GM21528 (cell line): ENCODE data around the gene LCE1A.

Experiments used
- ATAC-seq: cut with Tn5 transposase; IDR thresholded peaks from one replicate; pipeline ENCODE4 v1.9.1; 2021; ENCODE audit warnings: mild to moderate bottlenecking, moderate library complexity; ENCODE audit not compliant: unreplicated experiment, low FRiP score

Gene LCE1A, protein sequence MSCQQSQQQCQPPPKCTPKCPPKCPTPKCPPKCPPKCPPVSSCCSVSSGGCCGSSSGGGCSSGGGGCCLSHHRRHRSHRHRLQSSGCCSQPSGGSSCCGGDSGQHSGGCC

DNA sequence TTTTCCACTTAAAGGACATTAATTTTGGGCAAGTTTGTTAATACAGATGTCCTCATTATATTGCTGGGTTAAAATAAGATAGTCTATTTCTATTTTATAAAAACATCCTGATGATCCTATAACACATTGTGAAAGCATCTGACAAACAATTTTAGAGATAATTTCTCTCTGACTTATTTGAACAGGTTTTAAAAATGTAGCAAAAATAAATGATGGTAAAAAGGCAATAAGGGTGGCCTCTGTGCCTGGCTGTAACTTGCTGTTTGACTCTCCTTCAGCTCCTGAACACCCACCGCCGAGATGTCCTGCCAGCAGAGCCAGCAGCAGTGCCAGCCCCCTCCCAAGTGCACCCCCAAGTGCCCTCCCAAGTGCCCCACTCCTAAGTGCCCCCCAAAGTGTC lies at the start of gene LCE1A:
LCE1A (plus strand) TSS at position 301 of the 400 bp plus-strand sequence; CDS start at position 301, 0 bp downstream.
- ATAC-seq = no peak

DNA sequence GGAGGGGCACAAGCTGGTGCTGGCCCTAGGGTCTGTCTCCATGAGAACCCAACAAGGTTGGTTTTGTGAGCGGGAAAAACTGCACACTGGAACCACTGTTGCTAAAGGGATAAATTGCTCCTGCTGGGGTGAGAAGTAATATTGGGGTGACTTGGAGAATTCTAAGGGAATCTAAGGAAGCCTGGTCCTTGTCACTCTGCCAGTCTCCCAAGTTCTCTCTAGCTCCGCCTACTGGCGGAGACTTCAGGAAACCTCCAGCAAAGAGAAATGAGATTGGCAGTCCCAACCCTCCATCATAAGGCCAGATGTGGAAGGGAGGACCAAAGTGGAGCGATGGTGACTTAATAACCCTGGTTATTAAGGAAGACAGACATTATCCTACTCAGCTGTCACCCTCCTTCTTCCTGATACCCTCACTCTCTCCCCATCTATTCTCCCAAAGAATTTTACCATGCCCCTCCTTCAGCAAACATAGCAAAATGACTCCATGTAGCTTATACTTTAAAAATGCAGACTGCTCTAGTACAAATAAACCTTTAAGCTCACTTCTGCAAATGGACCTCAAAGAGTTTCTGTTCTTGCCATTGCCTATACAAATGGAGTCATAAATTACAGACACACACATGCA lies 49.6 kb upstream of the LCE1A start:
- ATAC-seq = no peak

DNA sequence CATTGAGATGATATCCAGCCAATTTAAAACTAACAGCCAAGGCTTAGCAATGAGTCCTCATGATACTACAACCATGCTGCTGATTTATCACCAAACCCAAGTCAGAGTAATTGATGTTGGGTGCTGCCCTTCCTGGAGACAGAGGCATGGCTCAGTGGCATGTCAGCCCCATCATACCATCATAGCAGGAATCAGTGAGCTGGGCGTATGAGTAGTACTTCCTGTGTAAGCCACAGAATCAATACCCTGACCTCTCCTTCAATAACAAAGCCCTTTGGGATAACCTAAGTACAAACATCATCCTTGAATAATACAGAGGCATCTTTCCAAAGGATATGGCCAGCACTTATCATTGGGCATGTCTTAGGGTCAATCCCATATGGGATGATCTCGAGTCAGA lies 44.2 kb upstream of the LCE1A start:
- no peak for ATAC-seq

DNA sequence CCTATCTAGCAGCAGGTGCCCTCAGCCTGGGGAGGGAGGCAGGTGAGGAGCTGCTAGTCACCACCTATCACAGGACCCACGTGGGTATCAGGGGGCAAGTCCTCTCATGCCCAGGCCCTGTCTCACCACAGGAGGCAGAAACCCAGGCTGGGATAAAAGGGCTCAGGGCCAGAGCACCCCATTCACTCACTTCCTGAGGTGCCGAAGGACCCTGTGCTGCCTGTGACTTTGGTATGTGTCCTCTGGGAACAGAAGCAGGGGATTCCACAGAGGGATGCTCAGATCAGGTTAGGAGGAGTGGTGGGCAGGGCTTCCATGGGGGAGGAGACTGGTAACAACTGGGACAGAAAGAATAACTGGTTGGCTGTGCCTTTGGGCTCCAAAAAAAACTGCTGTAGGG lies 41.2 kb upstream of the LCE1A start, which contains the start of gene LCE1E:
LCE1E (plus strand) TSS at position 181 of the 400 bp plus-strand sequence. CDS start 1,043 bp downstream, outside the sequence.
- ATAC-seq = no peak

DNA sequence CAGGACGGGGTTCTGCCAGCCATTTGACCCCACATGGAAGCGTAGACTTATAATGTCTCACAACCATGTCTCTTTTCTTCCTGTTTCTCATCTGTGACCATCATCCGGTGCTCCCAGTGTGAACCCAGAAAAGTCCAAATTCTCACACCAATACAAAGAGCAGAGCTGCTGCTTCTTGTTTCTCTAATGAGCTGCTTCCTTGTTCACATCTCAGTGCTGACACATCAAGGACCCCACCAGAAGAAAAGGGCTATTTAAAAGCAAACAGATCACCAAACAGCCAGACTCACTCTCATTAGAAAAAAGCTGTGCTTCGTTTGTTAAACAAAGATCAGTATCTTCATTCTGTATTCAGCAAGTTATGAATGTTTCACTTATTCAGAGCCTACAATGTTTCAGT lies 31.6 kb upstream of the LCE1A start:
- no peak for ATAC-seq

DNA sequence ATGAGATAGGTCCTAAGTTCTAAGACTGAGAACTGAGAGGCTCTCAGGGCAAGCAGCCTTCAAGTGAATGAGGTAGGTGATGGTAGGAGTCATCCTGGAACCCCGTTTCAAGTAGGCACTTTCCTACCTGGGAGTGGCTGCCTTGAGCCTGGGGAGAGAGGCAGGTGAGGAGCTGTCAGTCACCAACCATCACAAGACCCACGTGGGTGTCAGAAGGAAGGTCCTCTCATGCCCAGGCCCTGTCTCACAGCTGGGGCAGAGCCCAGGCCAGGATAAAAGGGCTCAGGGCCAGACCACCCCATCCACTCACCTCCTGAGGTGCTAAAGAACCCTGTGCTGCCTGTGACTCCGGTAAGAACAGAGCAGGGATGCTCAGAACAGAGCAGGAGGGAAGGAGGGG lies 30.9 kb upstream of the LCE1A start, which contains the start of gene LCE1D:
LCE1D (plus strand) TSS at position 301 of the 400 bp plus-strand sequence. CDS start 1,074 bp downstream, outside the sequence.
- ATAC-seq = no peak

DNA sequence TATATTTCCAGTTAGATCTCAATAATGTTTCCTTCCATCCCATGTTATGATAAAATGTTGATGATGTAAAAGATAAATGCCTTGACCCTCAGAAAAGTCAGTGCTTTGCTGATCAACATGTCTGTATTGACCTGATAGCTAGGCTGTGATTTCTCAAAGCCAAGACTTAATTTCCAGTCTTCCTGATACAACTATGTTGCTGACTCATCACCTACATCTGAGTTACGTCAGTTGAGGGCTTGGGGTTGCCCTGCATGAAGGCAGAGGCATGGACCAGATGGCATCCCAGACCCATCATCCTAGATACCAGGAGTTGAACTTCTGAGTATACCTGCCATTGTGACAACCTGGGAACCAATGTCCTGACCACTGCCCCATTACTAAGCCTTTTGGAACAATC lies 25.9 kb upstream of the LCE1A start:
- no peak for ATAC-seq

DNA sequence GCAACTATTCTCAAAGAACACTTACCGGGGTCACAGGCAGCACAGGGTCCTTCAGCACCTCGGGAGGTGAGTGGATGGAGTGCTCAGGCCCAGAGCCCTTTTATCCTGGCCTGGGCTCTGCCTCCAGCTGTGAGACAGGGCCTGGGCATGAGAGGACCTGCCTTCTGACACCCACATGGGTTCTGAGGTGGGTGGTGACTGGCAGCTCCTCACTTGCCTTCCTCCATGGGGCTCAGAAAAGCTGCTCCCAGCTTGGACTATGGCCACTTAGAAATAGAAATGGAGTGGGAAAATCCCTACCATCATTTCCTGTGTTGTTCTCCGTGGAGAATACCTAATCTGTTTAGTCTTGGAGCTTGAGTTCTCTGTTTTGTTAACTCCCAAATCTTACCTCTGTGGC lies 20.7 kb upstream of the LCE1A start, which contains the start of gene LCE1C:
LCE1C (minus strand) TSS at position 76 of the 400 bp plus-strand sequence. CDS start 1,173 bp downstream, outside the sequence.
- no peak for ATAC-seq

DNA sequence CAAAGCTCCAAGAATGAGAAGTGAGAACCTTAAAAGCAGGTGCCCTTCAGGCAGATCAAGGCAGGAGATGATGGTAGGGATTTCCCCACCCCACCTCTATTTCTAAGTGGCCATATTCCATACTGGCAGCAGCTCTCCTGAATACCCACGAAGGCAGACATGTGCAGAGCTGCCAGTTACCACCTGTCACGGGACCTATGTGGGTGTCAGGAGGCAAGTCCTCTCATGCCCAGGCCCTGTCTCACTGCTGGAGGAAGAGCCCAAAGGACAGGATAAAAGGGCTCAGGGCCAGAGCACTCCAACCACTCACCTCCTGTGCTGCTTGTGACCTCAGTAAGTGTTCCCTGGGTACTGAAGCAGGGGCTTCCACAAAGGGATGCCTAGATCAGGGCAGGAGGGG lies 16.2 kb upstream of the LCE1A start:
- no peak for ATAC-seq

DNA sequence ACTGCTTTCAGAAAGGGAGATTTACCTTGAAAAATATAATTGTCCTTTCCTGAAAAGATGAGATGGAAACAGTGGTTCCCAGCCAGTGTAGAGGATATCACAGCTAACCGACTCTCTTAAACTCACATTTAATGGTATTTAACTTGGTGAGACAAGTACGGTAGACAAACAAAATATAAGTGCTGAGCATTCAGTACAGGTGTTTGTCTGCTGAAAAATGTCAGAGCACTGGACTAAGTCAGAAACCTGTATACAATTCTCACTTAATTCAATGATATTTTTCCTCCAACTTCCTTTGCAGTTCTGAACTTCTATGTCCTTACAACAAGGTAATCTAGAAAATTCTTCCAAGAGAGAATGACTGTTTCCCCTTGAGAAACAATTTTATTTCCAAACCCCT lies 15.6 kb upstream of the LCE1A start, which contains the start of gene LCE1B:
LCE1B (plus strand) TSS at position 301 of the 400 bp plus-strand sequence. CDS start 476 bp downstream, outside the sequence.
- ATAC-seq = no peak

DNA sequence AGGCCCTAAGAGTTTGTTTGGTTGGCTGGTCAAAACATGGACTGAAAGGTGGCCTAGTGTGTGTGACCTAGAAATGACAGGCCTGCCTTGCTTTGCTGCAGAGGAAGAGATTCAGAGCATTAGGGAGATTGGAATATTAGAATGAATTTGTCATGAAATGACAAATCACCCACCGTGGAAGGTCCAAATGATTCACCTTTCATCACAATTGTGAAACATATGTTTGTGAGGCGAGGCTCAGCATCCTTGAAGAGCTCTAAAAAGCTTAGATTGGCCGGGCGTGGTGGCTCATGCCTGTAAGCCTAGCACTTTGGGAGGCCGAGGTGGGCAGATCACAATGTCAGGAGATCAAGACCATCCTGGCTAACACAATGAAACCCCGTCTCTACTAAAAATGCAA lies 10.0 kb upstream of the LCE1A start:
- no peak for ATAC-seq

DNA sequence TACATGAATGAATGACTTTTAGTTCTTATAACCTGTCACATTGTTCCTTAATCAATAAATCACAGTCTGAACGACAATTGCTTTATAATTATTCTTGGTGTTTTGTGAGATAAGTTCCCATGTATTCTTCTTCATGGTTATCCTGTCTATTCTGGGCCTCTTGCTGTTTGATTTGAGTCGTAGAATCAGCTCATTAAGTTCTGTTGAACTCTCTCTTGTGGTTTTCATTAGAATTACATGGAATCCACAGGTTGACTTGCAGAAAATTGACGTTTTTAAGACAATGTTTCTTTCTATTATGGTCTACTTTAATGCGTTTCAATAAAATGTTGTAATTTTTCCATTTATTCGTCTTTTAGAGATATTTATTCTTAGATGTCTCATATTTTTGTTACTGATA lies 4.0 kb upstream of the LCE1A start:
- no peak for ATAC-seq

DNA sequence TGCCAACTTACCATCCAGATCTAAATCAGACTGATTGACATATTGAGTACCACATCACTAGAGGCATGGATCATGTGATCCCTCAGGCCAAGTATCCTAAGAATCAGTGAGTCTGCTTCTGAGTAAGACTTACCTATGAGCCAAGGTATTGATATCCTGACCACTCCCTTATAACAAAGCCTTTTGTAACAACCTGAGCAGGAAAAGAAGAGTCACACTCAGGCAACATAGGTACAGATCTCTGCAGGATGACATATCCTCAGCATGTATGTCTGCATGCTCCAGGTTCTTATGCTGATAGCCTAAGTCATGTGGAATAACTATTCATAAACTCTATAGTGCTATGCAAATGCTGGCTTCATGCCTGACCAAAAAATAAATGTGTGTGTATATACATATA lies 2.3 kb upstream of the LCE1A start:
- ATAC-seq = no peak

DNA sequence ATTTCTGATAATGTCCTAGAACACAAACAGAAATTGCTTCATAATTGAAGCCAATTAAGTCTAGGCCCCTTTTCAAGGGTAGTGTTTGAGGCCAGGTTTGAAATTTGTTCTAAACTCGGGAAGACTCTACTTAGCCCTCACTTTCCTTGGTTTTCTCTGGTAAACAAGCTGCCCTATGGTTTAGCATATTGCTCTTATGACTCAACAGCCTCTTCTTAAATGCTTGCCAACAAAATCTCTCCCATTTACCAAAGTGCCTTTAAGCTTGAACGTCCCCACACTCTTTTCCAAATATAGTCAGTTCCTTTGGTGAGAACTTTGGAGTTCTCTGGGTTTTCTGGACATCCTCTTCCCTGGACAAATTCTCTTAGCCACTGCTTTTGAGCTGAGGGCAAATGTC lies 9.6 kb downstream of the LCE1A start:
- ATAC-seq = no peak

DNA sequence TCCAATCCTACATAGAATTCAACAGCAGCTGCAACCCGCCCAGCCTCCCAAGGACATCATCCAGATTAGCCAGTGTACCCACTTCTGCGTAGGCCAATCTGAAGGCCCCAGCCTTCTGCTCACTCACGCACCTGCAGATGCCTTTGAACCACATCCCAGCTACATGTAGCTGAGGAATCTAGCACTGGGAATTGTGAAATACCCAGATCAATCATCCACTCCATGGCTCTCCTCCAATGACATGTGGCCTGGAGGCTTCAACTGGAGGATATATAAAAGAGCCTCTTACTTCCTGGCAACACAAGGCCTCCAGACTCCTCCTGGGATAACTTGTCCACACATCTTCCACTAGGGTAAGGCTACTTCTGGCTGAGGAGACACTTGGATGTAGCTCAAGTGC lies 15.3 kb downstream of the LCE1A start, which contains the start of gene LCE6A:
LCE6A (plus strand) TSS at position 301 of the 400 bp plus-strand sequence. CDS start 665 bp downstream, outside the sequence.
- no peak for ATAC-seq

DNA sequence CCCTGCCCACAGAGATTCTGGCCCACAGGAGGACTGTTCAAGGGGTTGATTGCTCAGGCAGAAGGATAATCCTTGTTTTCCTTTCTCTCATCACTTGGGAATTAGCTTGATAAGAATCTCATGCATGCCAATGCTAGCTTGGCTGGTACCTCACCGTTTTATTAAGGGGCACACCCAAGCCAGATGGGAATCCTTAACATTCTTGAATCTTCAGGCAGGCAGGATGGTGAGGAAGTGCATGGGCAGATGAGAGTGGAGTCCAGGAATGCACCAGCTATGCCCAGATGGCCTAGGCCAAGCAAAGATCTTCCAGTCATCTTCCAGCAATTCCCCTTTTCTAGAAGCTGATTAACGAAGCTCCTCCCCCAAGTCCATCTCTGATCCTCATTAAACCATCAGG lies 28.4 kb downstream of the LCE1A start:
- no peak for ATAC-seq

DNA sequence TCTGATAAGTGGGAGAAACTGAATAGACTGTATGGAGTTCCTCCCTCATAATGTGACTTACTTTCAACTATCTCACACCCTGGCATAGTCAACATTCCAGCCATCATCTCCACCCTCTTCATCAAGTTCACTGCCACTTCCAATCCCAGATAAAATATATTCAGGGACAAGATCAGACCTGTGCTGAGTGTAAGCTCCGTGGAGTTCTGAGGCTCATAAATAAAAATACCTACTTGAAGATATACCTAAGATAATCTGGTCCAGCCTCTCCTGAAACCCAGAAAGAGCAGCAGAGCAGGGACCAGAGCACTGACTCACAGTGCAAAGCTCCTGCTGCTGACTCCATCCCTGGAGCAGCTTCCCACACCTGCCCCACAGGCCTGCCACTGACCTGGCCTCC lies 30.8 kb downstream of the LCE1A start:
- no peak for ATAC-seq

DNA sequence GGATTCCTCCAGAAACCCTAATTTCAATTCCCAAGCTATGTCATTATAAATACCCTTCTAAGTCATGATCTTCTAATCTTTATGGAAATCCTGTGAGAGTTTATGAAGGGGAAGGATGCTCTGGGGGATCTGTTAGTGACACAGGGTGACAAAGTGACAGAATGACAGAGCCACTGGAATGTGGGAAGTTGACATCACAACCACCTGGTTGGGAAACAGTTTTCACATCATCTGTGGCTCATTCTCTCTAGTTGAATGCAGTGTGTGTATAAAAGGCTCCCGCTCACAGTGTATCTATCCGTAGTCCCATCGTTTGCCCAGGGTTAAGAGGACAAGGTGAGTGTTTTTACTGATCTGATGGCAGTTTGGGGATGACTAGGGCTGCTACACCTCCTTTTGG lies 32.4 kb downstream of the LCE1A start, which contains the start of gene LCE7A:
LCE7A (plus strand) TSS at position 301 of the 400 bp plus-strand sequence. CDS start 702 bp downstream, outside the sequence.
- ATAC-seq = no peak

DNA sequence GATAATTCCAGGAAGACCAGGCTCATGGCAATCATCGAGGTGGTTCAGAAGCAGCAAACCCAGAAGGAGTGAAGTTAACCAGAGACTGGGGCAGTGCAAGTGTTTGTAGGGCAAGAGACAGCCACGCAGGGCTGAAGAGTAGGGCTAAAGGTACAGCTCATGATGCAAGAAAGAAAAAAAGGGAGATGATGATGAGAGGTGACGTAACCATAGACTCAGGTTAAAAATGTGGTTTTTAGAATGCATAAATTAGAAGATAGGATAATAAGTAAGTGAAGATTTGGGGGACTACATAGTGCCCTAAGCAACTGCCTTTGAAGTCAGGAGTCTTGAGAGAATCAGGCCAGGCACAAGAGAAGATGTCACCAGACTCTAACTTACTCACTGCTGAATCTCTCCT lies 32.9 kb downstream of the LCE1A start:
- no peak for ATAC-seq

DNA sequence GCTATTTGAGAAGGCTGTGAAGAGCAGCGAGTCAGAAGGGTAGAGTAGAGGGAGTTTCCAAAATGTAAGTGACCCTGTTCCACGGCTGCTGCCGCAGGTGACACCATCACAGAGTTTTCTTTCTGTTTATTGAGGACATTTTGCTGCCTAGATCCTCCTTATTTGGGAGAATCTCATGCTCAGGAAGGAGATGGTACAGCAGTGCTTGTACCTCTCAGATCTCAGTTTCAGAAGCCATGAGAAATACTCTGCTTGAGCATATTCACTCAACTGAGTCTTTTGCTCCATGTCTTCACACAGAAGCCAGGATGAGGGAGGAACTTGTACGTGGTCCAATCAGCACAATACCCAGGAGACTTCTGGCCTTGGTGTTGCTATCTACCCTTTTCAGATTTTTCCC lies 34.1 kb downstream of the LCE1A start:
- no peak for ATAC-seq

DNA sequence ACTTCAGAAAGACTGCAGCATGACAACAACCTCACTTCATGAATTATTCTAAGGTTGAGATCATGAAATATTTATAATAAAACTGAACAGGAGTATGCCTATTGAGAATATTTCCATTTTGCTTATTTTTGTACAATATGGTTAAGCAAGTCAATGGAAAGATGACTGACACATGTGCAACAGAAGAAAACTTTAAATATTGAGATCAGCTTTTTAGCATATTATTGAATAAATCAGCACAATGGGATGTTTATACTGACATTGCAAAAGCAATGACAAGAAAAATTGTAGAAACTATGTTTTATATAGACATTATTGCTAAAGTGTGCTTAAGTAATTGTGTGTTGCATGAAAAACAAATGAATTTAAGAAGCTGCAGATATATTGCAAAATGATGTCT lies 37.2 kb downstream of the LCE1A start:
- ATAC-seq = no peak

DNA sequence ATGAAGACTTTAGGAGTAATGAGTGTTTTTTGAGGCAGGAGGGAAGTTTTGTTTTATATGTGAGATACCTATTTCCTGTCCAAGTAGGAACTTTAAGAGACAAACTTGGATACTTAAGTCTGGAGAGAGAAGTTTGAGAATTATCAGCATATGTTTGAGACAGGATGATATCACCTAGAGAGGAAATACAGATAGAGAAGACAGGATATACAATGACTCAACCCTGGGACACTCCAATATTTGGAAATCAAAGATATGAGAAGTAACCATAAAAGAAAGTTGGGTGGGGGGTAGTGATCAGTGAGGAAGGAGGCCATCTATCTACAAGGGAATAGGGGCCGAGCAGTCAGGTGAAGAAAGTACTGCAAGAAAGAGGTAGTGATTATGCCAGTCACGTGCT lies 39.0 kb downstream of the LCE1A start:
- ATAC-seq = no peak
